Measurements from ENCODE around the gene PLEKHH3. TPM values are rescaled to one million over a fixed set of nuclear protein-coding genes. Genes with fewer than 3 reads are reported as not detected.

The PLEKHH3 gene
- total RNA-seq, 1 experiment from 2014 or later = 66.3 TPM

DNA sequence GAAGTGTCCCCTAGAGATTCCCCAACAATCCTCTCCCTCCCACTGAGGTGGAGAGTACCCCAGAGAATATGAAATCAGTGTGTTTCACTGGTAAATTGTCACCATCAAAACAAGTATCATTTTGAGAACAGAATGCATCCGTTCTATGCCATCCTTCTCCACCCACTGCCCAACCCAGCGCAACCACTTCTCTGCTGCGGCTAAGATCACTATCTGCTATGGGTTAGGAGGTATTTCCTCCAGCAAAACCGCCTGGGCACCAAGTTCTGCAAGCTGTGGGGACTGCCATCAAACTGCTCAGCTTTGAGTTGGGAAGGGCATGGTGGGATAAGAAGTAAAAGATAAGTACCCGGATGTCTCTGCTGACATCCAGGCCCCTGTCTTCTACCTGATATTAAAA is 29.9 kb upstream of the PLEKHH3 start:
- BruUV-seq (replicated peaks) = no TSS peak
- Histone ChIP-seq H2AFZ (ENCODE audit: low read depth, low read length, poor library complexity, severe bottlenecking) (no peak overlapping the region), H3K36me3 (ENCODE audit: control insufficient read depth in 1 of 2, insufficient read depth in 2 of 2, low read length in 2 of 2) (peaks cover 30 to 45% of the 10 kb centered on the region in 2 experiments), H3K79me2 (ENCODE audit: insufficient read depth, low read length) (no peaks in the 10 kb centered on the region), H3K9me3 (ENCODE audit: control insufficient read depth in 1 of 2, insufficient read depth in 1 of 2, low read depth in 1 of 2, low read length in 2 of 2) (no peaks in the 10 kb centered on the region), H3K4me1 (ENCODE audit: control insufficient read depth in 1 of 2, insufficient read depth in 2 of 2, low read length in 2 of 2) (no peaks in the 10 kb centered on the region), H3K4me2 (ENCODE audit: low read length) (no peak overlapping the region), H3K9ac (ENCODE audit: low read length) (no peak overlapping the region), H3K4me3 (replicated peaks in 1 of 2; ENCODE audit: low read depth in 1 of 2, low read length in 2 of 2) (no peak overlapping the region), H3K9me2 (ENCODE audit: insufficient read depth) (no peaks in the 10 kb centered on the region), H3K27me3 (ENCODE audit: insufficient read depth, low read length) (no peaks in the 10 kb centered on the region), H3K27ac (ENCODE audit: low read depth, low read length) (no peak overlapping the region), H4K20me1 (ENCODE audit: insufficient read depth) (no peaks in the 10 kb centered on the region)
- ChIA-PET RAD21 (ENCODE audit: low non-redundant PET in 1 of 2, low total read pairs in 2 of 2, uncharacterized antibody in 2 of 2, unreplicated experiment in 2 of 2) (no interaction called here), POLR2A (no interaction called here), CTCF (no interaction called here)
- TF ChIP-seq ZNF274 (IDR thresholded peaks at IDR 0.05; ENCODE audit: low read depth, low read length) (no peak), CEBPB (IDR thresholded peaks at IDR 0.05; ENCODE audit: low read depth) (no peak), EGR1 (IDR thresholded peaks at IDR 0.05; ENCODE audit: low read depth) (no peak), SIN3A (IDR thresholded peaks at IDR 0.05; ENCODE audit: low read depth) (no peak), JUND (IDR thresholded peaks at IDR 0.05) (no peak), SRF (IDR thresholded peaks at IDR 0.05; ENCODE audit: low read depth) (no peak), POLR2A (IDR thresholded peaks at IDR 0.05; ENCODE audit: borderline replicate concordance, extremely low read depth, insufficient read depth, insufficient read length) (no peak), EZH2phosphoT487 (IDR thresholded peaks at IDR 0.05; ENCODE audit: borderline replicate concordance) (no peak), YY1 (IDR thresholded peaks at IDR 0.05; ENCODE audit: extremely low read depth, insufficient replicate concordance, low read depth, low read length) (no peak), SP1 (IDR thresholded peaks at IDR 0.05; ENCODE audit: low read depth) (no peak), FOSL1 (IDR thresholded peaks at IDR 0.05; ENCODE audit: low read depth) (no peak), EZH2 (IDR thresholded peaks at IDR 0.05) (no peak), TCF7L2 (IDR thresholded peaks at IDR 0.05; ENCODE audit: borderline replicate concordance, extremely low read depth, insufficient read depth, insufficient read length) (no peak), CBX3 (IDR thresholded peaks at IDR 0.05; ENCODE audit: low read depth) (no peak)
- TF ChIP-seq, protein P1, sequence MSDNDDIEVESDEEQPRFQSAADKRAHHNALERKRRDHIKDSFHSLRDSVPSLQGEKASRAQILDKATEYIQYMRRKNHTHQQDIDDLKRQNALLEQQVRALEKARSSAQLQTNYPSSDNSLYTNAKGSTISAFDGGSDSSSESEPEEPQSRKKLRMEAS (IDR thresholded peaks at IDR 0.05) = no peak
- TF ChIP-seq, protein P2, sequence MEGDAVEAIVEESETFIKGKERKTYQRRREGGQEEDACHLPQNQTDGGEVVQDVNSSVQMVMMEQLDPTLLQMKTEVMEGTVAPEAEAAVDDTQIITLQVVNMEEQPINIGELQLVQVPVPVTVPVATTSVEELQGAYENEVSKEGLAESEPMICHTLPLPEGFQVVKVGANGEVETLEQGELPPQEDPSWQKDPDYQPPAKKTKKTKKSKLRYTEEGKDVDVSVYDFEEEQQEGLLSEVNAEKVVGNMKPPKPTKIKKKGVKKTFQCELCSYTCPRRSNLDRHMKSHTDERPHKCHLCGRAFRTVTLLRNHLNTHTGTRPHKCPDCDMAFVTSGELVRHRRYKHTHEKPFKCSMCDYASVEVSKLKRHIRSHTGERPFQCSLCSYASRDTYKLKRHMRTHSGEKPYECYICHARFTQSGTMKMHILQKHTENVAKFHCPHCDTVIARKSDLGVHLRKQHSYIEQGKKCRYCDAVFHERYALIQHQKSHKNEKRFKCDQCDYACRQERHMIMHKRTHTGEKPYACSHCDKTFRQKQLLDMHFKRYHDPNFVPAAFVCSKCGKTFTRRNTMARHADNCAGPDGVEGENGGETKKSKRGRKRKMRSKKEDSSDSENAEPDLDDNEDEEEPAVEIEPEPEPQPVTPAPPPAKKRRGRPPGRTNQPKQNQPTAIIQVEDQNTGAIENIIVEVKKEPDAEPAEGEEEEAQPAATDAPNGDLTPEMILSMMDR (IDR thresholded peaks at IDR 0.05 in 2 of 3, conservative IDR thresholded peaks at IDR 0.05 in 1 of 3; ENCODE audit: borderline replicate concordance in 1 of 3, insufficient read depth in 1 of 3, low read depth in 2 of 3, low read length in 2 of 3) = no peak
- TF ChIP-seq, protein P3, sequence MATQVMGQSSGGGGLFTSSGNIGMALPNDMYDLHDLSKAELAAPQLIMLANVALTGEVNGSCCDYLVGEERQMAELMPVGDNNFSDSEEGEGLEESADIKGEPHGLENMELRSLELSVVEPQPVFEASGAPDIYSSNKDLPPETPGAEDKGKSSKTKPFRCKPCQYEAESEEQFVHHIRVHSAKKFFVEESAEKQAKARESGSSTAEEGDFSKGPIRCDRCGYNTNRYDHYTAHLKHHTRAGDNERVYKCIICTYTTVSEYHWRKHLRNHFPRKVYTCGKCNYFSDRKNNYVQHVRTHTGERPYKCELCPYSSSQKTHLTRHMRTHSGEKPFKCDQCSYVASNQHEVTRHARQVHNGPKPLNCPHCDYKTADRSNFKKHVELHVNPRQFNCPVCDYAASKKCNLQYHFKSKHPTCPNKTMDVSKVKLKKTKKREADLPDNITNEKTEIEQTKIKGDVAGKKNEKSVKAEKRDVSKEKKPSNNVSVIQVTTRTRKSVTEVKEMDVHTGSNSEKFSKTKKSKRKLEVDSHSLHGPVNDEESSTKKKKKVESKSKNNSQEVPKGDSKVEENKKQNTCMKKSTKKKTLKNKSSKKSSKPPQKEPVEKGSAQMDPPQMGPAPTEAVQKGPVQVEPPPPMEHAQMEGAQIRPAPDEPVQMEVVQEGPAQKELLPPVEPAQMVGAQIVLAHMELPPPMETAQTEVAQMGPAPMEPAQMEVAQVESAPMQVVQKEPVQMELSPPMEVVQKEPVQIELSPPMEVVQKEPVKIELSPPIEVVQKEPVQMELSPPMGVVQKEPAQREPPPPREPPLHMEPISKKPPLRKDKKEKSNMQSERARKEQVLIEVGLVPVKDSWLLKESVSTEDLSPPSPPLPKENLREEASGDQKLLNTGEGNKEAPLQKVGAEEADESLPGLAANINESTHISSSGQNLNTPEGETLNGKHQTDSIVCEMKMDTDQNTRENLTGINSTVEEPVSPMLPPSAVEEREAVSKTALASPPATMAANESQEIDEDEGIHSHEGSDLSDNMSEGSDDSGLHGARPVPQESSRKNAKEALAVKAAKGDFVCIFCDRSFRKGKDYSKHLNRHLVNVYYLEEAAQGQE (IDR thresholded peaks at IDR 0.05; ENCODE audit: low read depth) = no peak
- TF ChIP-seq, protein P4, sequence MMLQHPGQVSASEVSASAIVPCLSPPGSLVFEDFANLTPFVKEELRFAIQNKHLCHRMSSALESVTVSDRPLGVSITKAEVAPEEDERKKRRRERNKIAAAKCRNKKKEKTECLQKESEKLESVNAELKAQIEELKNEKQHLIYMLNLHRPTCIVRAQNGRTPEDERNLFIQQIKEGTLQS (IDR thresholded peaks at IDR 0.05) = no peak
- TF ChIP-seq, protein P5, sequence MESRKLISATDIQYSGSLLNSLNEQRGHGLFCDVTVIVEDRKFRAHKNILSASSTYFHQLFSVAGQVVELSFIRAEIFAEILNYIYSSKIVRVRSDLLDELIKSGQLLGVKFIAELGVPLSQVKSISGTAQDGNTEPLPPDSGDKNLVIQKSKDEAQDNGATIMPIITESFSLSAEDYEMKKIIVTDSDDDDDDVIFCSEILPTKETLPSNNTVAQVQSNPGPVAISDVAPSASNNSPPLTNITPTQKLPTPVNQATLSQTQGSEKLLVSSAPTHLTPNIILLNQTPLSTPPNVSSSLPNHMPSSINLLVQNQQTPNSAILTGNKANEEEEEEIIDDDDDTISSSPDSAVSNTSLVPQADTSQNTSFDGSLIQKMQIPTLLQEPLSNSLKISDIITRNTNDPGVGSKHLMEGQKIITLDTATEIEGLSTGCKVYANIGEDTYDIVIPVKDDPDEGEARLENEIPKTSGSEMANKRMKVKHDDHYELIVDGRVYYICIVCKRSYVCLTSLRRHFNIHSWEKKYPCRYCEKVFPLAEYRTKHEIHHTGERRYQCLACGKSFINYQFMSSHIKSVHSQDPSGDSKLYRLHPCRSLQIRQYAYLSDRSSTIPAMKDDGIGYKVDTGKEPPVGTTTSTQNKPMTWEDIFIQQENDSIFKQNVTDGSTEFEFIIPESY (IDR thresholded peaks at IDR 0.05; ENCODE audit: extremely low read depth, insufficient replicate concordance, low read length) = no peak
- intact Hi-C loops (cut with micrococcal nuclease) = no loop called here
- DNase-seq (ENCODE audit: low read depth, low spot score) = no peak
- ATAC-seq = no peak

Data from HCT116 (cell line).